DND-41 (cell line): ENCODE results near the gene FTO.

Experiments
- ATAC-seq: fragments of 200-7000 bp; cut with Tn5 transposase; 3 replicates; pipeline ENCODE4 v1.9.1; 2021; ENCODE audit warnings: low read depth; ENCODE audit not compliant: insufficient read depth
- DNase-seq: peaks from one replicate; pipeline ENCODE4 v3.0.0-alpha.2; 2020
- H2AFZ ChIP-seq: 2 replicates; pipeline ENCODE4 v1.6.0; 2012; ENCODE audit warnings: low read depth, low read length
- H3K27ac ChIP-seq: 2 replicates; pipeline ENCODE4 v1.5.1; 2012; ENCODE audit warnings: low read length, inconsistent platforms
- H3K27me3 ChIP-seq: fragments of 200-600 bp; sonication (generic); 2 replicates; pipeline ENCODE4 v1.6.0; 2012; ENCODE audit warnings: low read length, mild to moderate bottlenecking, inconsistent platforms; ENCODE audit not compliant: insufficient read depth, poor library complexity
- H3K36me3 ChIP-seq: 2 replicates; pipeline ENCODE4 v1.5.1; 2012; ENCODE audit warnings: low read length, inconsistent platforms; ENCODE audit not compliant: insufficient read depth
- H3K4me1 ChIP-seq: 2 replicates; pipeline ENCODE4 v1.5.1; 2012; ENCODE audit warnings: mild to moderate bottlenecking, low read length; ENCODE audit not compliant: insufficient read depth
- H3K4me2 ChIP-seq: 2 replicates; pipeline ENCODE4 v1.6.0; 2012; ENCODE audit warnings: mild to moderate bottlenecking, moderate library complexity, low read length, inconsistent platforms; ENCODE audit not compliant: insufficient read depth
- H3K4me3 ChIP-seq, 2 experiments: fragments of 200-600 bp in 1 of 2; shearing (Covaris generic) in 1 of 2; 2 replicates each; pipeline ENCODE4 v1.5.1; 2012 to 2016; ENCODE audit warnings: inconsistent platforms in 2 of 2, low read length in 2 of 2, mild to moderate bottlenecking in 2 of 2, low read depth in 1 of 2, moderate library complexity in 1 of 2
- H3K79me2 ChIP-seq: 2 replicates; pipeline ENCODE4 v1.6.0; 2012; ENCODE audit warnings: low read length, inconsistent platforms; ENCODE audit not compliant: insufficient read depth
- H3K9ac ChIP-seq: 2 replicates; pipeline ENCODE4 v1.6.0; 2012; ENCODE audit warnings: low read depth, mild to moderate bottlenecking, inconsistent platforms, low read length, moderate library complexity
- H3K9me3 ChIP-seq: 2 replicates; pipeline ENCODE4 v1.5.1; 2012; ENCODE audit warnings: low read length, moderate library complexity, mild to moderate bottlenecking, inconsistent platforms; ENCODE audit not compliant: insufficient read depth, severe bottlenecking
- H4K20me1 ChIP-seq: 2 replicates; pipeline ENCODE4 v1.6.0; 2012; ENCODE audit warnings: low read length; ENCODE audit not compliant: insufficient read depth
- EZH2 ChIP-seq: IDR thresholded peaks from 3 replicates; pipeline ENCODE4 v1.6.1; 2012; ENCODE audit warnings: borderline replicate concordance, low read depth, mild to moderate bottlenecking, moderate library complexity, low read length, inconsistent platforms; ENCODE audit not compliant: severe bottlenecking
- TF ChIP-seq, protein P1 (sequence below): IDR thresholded peaks from 2 replicates; pipeline ENCODE4 v1.5.1; 2012; ENCODE audit warnings: borderline replicate concordance, low read length, moderate library complexity, mild to moderate bottlenecking; ENCODE audit not compliant: poor library complexity, severe bottlenecking; ENCODE audit errors: extremely low read depth

Gene FTO

DNA sequence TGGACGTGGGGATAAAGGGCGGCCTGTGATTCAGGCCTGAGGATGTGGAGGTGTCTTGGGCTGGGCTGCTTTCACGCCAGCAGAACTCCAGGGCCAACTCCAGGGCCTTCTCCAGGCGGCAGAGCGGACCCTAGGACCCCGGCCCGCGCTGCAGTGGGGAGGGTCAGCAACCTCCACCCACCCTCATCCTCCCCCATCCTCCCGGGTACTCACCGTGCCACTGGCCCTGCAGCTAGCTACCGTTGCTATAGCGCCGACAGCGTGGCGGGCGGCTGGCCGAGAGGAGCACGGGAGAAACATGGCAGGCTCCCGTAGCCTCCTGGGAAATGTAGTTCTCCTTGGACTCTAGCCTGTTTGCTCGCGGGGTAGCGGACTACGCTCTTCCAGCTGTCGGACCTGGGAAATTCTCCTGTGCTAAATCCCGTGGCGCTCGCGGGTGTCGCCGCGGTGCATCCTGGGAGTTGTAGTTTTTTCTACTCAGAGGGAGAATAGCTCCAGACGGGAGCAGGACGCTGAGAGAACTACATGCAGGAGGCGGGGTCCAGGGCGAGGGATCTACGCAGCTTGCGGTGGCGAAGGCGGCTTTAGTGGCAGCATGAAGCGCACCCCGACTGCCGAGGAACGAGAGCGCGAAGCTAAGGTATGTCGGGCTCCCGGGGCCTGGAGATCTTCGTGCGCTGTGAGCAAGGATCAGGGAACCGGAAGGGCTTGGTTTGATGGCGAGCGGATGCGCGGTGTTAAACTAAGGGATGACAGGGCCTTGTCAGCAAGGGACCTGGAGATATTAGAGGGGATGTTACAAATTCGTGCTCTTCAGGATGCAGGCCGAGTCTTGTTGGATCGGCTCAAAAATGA is at the start of gene FTO, which contains the start of gene RPGRIP1L:
FTO (plus strand) TSS at position 567 of the 855 bp plus-strand sequence.
RPGRIP1L (minus strand) TSS at position 270 of the 855 bp plus-strand sequence. CDS start 3,136 bp downstream, outside the sequence.
- H3K27ac ChIP-seq, result peak within 1 kb of the TSS; percentile 73
- ATAC-seq (peak; percentile 97), DNase-seq (peak; percentile 99)
- peak within 1 kb of the TSS; percentile 76 for H3K4me2 ChIP-seq
- peaks cover 15% of the 10 kb centered on the region; the same call in 1 of the 2 replicates for H3K36me3 ChIP-seq
- H3K9ac ChIP-seq, result peak within 1 kb of the TSS; percentile 61
- peak within 1 kb of the TSS; percentile 93 for H2AFZ ChIP-seq
- H3K27me3 ChIP-seq, result no peaks in the 10 kb centered on the region
- no peaks in the 10 kb centered on the region for H3K9me3 ChIP-seq
- TF ChIP-seq EZH2, result no peak
- TF ChIP-seq, protein P1, sequence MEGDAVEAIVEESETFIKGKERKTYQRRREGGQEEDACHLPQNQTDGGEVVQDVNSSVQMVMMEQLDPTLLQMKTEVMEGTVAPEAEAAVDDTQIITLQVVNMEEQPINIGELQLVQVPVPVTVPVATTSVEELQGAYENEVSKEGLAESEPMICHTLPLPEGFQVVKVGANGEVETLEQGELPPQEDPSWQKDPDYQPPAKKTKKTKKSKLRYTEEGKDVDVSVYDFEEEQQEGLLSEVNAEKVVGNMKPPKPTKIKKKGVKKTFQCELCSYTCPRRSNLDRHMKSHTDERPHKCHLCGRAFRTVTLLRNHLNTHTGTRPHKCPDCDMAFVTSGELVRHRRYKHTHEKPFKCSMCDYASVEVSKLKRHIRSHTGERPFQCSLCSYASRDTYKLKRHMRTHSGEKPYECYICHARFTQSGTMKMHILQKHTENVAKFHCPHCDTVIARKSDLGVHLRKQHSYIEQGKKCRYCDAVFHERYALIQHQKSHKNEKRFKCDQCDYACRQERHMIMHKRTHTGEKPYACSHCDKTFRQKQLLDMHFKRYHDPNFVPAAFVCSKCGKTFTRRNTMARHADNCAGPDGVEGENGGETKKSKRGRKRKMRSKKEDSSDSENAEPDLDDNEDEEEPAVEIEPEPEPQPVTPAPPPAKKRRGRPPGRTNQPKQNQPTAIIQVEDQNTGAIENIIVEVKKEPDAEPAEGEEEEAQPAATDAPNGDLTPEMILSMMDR, result peak; percentile 19
- peaks cover 62% of the 10 kb centered on the region for H3K79me2 ChIP-seq
- no peaks in the 10 kb centered on the region for H4K20me1 ChIP-seq
- peaks cover 36% of the 10 kb centered on the region for H3K4me1 ChIP-seq
- peak within 1 kb of the TSS; percentile 75 to 90 for H3K4me3 ChIP-seq

DNA sequence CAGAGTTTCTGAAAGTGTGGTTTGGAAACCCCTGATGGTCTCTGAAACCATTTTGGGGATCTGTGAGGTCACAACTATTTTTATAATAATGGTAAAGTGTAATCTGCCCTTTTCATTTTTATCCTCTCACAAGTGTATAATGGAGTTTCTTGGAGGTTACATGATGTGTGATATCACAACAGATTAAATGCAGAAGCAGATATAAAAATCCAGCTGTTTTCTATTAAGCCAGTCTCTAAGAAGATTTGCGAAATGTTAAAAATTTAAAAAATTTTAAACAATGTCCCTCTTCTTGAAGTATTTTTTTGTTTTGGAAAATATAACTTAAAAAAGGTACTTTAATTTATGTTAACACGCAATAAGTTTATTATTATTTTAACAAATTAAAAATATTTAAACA is 49.0 kb upstream of the FTO start:
- Histone ChIP-seq H4K20me1 (no peaks in the 10 kb centered on the region), H3K4me3 (no peak overlapping the region), H2AFZ (no peak overlapping the region), H3K27me3 (no peaks in the 10 kb centered on the region), H3K9ac (no peak overlapping the region), H3K27ac (no peak overlapping the region), H3K4me1 (no peaks in the 10 kb centered on the region), H3K36me3 (peaks cover 22% of the 10 kb centered on the region; the same call in 1 of the 2 replicates), H3K79me2 (no peaks in the 10 kb centered on the region), H3K9me3 (no peaks in the 10 kb centered on the region), H3K4me2 (no peak overlapping the region)
- ATAC-seq (no peak), DNase-seq (no peak)
- TF ChIP-seq, protein P1, result no peak
- no peak for TF ChIP-seq EZH2

DNA sequence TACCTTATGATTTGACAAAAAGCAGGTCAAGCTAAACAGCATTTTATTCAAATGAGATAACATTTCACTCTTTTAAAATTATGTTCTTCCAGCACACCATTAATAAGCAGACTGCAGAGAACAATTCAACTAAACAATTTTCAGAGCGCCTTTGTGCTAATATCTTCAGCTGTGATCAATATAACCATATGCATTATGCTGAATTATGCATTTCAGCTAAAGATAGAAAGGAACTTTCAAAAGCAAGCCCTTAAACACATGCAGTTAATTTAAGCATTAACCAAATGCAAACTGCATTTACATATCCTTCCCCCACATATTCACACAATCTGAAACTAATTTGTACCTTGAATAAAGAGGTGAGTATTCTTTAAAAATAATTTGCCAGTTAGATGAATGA is 41.9 kb upstream of the FTO start:
- no peaks in the 10 kb centered on the region for H4K20me1 ChIP-seq
- H2AFZ ChIP-seq, result no peak overlapping the region
- no peak overlapping the region for H3K4me2 ChIP-seq
- DNase-seq (no peak), ATAC-seq (no peak)
- no peak overlapping the region for H3K4me3 ChIP-seq
- H3K4me1 ChIP-seq, result no peaks in the 10 kb centered on the region
- no peaks in the 10 kb centered on the region for H3K36me3 ChIP-seq
- no peaks in the 10 kb centered on the region for H3K9me3 ChIP-seq
- H3K9ac ChIP-seq, result no peak overlapping the region
- TF ChIP-seq EZH2, result no peak
- TF ChIP-seq, protein P1, result no peak
- H3K27ac ChIP-seq, result no peak overlapping the region
- no peaks in the 10 kb centered on the region for H3K27me3 ChIP-seq
- H3K79me2 ChIP-seq, result no peaks in the 10 kb centered on the region
